Endothelial cell of umbilical vein (primary cell): ENCODE measurements around the gene XIRP2.
A peak's percentile ranks its signal among the peaks of the same experiment; 100 is the strongest.

Experiments
- EZH2 ChIP-seq: IDR thresholded peaks from 2 replicates; pipeline ENCODE4 v1.6.1; 2012; ENCODE audit warnings: borderline replicate concordance, low read depth, mild to moderate bottlenecking, moderate library complexity, low read length, inconsistent platforms; ENCODE audit not compliant: severe bottlenecking
- FOS ChIP-seq: IDR thresholded peaks from 2 replicates; pipeline ENCODE4 v1.6.1; 2011; ENCODE audit warnings: mild to moderate bottlenecking, low read length, moderate library complexity, borderline replicate concordance; ENCODE audit not compliant: insufficient read depth
- GATA2 ChIP-seq: IDR thresholded peaks from 2 replicates; pipeline ENCODE4 v1.7.0; 2011; ENCODE audit warnings: low read depth, mild to moderate bottlenecking, moderate library complexity, mixed read lengths, low read length; ENCODE audit not compliant: insufficient read length, insufficient read depth
- JUN ChIP-seq: IDR thresholded peaks from 2 replicates; pipeline ENCODE4 v1.6.1; 2011; ENCODE audit warnings: borderline replicate concordance, low read depth; ENCODE audit not compliant: insufficient read length, insufficient read depth
- MYC ChIP-seq: IDR thresholded peaks from one replicate; pipeline ENCODE4 v1.6.1; 2011; ENCODE audit warnings: mild to moderate bottlenecking, low read depth, low read length
- POLR2A ChIP-seq: IDR thresholded peaks from 2 replicates; pipeline ENCODE4 v1.6.1; 2012; ENCODE audit warnings: low read depth, mild to moderate bottlenecking, control low read depth, low read length
- POLR2AphosphoS5 ChIP-seq: IDR thresholded peaks from 2 replicates; pipeline ENCODE4 v1.6.1; 2012; ENCODE audit warnings: low read depth, mild to moderate bottlenecking, control low read depth, low read length, moderate library complexity; ENCODE audit not compliant: insufficient read depth
- TF ChIP-seq, protein P1 (sequence below), 2 donors: IDR thresholded peaks; 1 replicate in 1 of 2; 2 replicates in 1 of 2; pipeline ENCODE4 v1.5.1; 2011; ENCODE audit warnings: low read length in 2 of 2, mild to moderate bottlenecking in 2 of 2, moderate library complexity in 2 of 2, control low read depth in 1 of 2, inconsistent platforms in 1 of 2, low read depth in 1 of 2; ENCODE audit not compliant: insufficient read depth in 1 of 2; ENCODE audit errors: extremely low read depth in 1 of 2
- TF ChIP-seq, protein P2 (sequence below): IDR thresholded peaks from 2 replicates; pipeline ENCODE4 v1.6.1; 2011; ENCODE audit not compliant: insufficient read depth, insufficient read length

DNA sequence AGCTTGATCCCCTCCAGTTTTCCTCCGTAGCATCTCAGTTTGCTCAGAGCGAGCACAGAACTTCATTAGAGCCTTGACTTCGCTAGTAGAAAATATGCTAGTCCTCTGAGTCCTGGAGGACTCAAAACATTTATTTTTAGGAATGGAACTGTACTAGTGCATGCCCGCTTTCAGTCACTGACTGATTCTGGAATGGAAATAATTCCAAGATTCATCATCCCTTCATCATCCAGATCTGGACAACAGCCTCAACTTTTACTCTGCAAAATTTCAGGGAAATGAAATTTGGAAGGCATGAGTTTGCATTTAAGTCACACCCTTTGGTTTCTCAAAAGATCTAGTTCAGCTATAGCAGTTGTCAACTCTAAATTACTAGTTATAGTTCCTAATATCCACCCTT lies 304.6 kb downstream of the XIRP2 start:
- no peak for TF ChIP-seq POLR2A
- TF ChIP-seq, protein P1, sequence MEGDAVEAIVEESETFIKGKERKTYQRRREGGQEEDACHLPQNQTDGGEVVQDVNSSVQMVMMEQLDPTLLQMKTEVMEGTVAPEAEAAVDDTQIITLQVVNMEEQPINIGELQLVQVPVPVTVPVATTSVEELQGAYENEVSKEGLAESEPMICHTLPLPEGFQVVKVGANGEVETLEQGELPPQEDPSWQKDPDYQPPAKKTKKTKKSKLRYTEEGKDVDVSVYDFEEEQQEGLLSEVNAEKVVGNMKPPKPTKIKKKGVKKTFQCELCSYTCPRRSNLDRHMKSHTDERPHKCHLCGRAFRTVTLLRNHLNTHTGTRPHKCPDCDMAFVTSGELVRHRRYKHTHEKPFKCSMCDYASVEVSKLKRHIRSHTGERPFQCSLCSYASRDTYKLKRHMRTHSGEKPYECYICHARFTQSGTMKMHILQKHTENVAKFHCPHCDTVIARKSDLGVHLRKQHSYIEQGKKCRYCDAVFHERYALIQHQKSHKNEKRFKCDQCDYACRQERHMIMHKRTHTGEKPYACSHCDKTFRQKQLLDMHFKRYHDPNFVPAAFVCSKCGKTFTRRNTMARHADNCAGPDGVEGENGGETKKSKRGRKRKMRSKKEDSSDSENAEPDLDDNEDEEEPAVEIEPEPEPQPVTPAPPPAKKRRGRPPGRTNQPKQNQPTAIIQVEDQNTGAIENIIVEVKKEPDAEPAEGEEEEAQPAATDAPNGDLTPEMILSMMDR (IDR thresholded peaks at IDR 0.05; ENCODE audit: extremely low read depth in 1 of 2, insufficient read depth in 1 of 2, low read depth in 1 of 2, low read length in 2 of 2): no peak
- TF ChIP-seq JUN: no peak
- TF ChIP-seq EZH2: no peak
- TF ChIP-seq POLR2AphosphoS5: no peak
- TF ChIP-seq GATA2: no peak
- TF ChIP-seq, protein P2, sequence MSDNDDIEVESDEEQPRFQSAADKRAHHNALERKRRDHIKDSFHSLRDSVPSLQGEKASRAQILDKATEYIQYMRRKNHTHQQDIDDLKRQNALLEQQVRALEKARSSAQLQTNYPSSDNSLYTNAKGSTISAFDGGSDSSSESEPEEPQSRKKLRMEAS: no peak
- no peak for TF ChIP-seq MYC
- peak; percentile 22 for TF ChIP-seq FOS
